ENCODE measurements around the gene ZNF536.

The ZNF536 gene

GRCh38 chr19:30431591-30431990, 59.4 kb downstream of the ZNF536 start:
- TF ChIP-seq, protein P1, sequence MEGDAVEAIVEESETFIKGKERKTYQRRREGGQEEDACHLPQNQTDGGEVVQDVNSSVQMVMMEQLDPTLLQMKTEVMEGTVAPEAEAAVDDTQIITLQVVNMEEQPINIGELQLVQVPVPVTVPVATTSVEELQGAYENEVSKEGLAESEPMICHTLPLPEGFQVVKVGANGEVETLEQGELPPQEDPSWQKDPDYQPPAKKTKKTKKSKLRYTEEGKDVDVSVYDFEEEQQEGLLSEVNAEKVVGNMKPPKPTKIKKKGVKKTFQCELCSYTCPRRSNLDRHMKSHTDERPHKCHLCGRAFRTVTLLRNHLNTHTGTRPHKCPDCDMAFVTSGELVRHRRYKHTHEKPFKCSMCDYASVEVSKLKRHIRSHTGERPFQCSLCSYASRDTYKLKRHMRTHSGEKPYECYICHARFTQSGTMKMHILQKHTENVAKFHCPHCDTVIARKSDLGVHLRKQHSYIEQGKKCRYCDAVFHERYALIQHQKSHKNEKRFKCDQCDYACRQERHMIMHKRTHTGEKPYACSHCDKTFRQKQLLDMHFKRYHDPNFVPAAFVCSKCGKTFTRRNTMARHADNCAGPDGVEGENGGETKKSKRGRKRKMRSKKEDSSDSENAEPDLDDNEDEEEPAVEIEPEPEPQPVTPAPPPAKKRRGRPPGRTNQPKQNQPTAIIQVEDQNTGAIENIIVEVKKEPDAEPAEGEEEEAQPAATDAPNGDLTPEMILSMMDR (IDR thresholded peaks at IDR 0.05; ENCODE audit: insufficient read depth, low read depth, low read length, missing control alignments): no peak
- no peak for DNase-seq (ENCODE audit: low read depth)
- H3K4me3 ChIP-seq (ENCODE audit: low read depth, low read length): no peak overlapping the region

DNA sequence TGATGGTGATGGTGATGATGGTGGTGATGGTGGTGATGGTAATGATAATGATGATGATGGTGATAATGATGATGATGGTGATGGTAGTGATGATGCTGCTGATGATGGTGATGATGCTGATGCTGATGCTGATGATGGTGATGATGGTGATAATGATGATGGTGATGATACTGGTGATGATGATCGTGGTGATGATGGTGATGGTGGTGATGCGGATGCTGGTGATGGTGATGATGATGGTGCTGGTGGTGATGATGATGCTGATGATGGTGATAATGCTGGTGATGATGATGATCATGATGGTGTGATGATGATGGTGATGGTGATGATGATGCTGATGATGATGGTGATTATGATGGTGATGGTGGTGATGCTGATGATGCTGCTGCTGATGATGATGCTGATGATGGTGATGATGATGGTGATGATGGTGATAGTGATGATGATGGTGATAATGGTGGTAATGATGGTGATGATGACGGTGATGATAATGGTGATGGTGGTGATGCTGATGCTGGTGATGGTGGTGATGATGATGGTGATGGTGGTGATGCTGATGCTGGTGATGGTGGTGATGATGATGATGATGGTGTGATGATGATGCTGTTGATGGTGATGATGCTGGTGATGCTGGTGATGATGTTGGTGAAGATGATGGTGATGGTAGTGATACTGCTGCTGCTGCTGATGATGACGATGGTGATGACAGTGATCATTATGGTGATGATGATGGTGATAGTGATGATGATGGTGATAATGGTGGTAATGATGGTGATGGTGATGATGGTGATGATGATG, 62.8 kb downstream of the ZNF536 start:
- TF ChIP-seq, protein P1 (IDR thresholded peaks at IDR 0.05; ENCODE audit: insufficient read depth, low read depth, low read length, missing control alignments): no peak
- no peak for DNase-seq (ENCODE audit: low read depth)
- H3K4me3 ChIP-seq (ENCODE audit: low read depth, low read length): no peak overlapping the region

- TF ChIP-seq, protein P1 (IDR thresholded peaks at IDR 0.05; ENCODE audit: insufficient read depth, low read depth, low read length, missing control alignments): no peak
Measured at GRCh38 chr19:30437869-30438268, 65.7 kb downstream of the ZNF536 start.

GRCh38 chr19:30439310-30439709, 67.1 kb downstream of the ZNF536 start:
- TF ChIP-seq, protein P1 (IDR thresholded peaks at IDR 0.05; ENCODE audit: insufficient read depth, low read depth, low read length, missing control alignments): no peak
- no peak for DNase-seq (ENCODE audit: low read depth)
- no peak overlapping the region for H3K4me3 ChIP-seq (ENCODE audit: low read depth, low read length)

More at GRCh38 chr19:30437869-30438268, 65.7 kb downstream of the ZNF536 start:
- DNase-seq (ENCODE audit: low read depth): no peak
- no peak overlapping the region for H3K4me3 ChIP-seq (ENCODE audit: low read depth, low read length)

- DNase-seq (ENCODE audit: low read depth): no peak
- TF ChIP-seq, protein P1 (IDR thresholded peaks at IDR 0.05; ENCODE audit: insufficient read depth, low read depth, low read length, missing control alignments): no peak
- H3K4me3 ChIP-seq (ENCODE audit: low read depth, low read length): no peak overlapping the region
Measured at GRCh38 chr19:30441011-30441410, 68.8 kb downstream of the ZNF536 start.

DNA sequence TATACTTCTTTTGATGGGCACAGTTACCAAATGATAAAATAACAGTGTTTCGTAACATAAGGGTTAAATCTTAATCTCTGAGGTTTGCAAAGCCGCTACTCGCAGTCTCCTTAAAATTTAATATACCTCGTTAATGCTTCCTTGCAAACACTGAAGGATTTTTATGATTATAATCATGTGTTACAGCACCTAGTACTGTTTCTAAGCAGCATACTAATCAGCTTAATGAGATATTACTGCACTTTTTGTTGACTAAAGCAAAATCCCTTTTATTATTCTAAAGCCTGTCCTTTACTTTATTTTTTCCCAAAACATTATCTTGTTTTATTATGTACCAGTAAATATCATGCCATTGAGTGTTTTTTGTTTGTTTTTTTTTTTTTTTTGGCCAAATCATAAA, 70.5 kb downstream of the ZNF536 start:
- TF ChIP-seq, protein P1 (IDR thresholded peaks at IDR 0.05; ENCODE audit: insufficient read depth, low read depth, low read length, missing control alignments): no peak
- DNase-seq (ENCODE audit: low read depth): no peak
- H3K4me3 ChIP-seq (ENCODE audit: low read depth, low read length): no peak overlapping the region
